WERI-Rb-1 (cell line): ENCODE results near the gene PHF10.

Experiments
- DNase-seq: peaks from one replicate; pipeline ENCODE4 v3.0.0-alpha.2; 2020
- H3K27ac ChIP-seq: fragments of 250-450 bp; sonication (Bioruptor Pico); 2 replicates; pipeline ENCODE4 v1.5.1; 2020; ENCODE audit warnings: mild to moderate bottlenecking, moderate library complexity
- H3K27me3 ChIP-seq: fragments of 250-450 bp; sonication (Bioruptor Pico); 2 replicates; pipeline ENCODE4 v1.5.1; 2021; ENCODE audit warnings: mild to moderate bottlenecking, low read depth, moderate library complexity; ENCODE audit not compliant: insufficient read depth, severe bottlenecking
- H3K36me3 ChIP-seq: fragments of 250-450 bp; sonication (Bioruptor Pico); 2 replicates; pipeline ENCODE4 v1.5.1; 2020; ENCODE audit warnings: mild to moderate bottlenecking, moderate library complexity
- H3K4me3 ChIP-seq: 2 replicates; pipeline ENCODE4 v1.5.1; 2011; ENCODE audit warnings: low read depth, mild to moderate bottlenecking, control low read depth, low read length
- H3K9me3 ChIP-seq: fragments of 250-450 bp; sonication (Bioruptor Pico); 2 replicates; pipeline ENCODE4 v1.5.1; 2021; ENCODE audit warnings: mild to moderate bottlenecking, moderate library complexity; ENCODE audit not compliant: severe bottlenecking
- TF ChIP-seq, protein P1 (sequence below): IDR thresholded peaks from 2 replicates; pipeline ENCODE4 v1.5.1; 2011; ENCODE audit warnings: low read depth, mild to moderate bottlenecking, control low read depth, inconsistent platforms, low read length

The PHF10 gene

DNA sequence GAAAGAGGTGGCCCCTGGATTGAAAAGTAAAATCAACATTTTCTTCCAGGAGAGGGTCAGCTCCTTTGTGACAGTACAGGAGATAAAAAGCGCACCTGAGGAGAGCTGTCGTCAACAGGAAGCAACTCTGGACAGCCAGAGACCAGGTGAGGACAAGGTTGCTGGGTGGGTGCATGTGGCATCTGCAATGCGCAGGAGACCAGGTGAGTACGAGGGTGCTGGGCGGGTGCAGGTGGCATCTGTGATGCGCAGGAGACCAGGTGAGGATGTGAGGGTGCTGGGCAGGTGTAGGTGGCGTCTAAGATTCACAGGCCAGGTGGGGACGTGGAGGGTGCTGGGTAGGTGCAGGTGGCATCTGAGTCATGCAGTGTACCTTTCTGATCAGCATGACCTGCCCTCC lies 60.8 kb downstream of the PHF10 start:
- Histone ChIP-seq H3K9me3 (no peaks in the 10 kb centered on the region), H3K36me3 (no peaks in the 10 kb centered on the region; the same call in none of the 2 replicates), H3K27ac (no peak overlapping the region), H3K27me3 (no peaks in the 10 kb centered on the region), H3K4me3 (no peak overlapping the region)
- TF ChIP-seq, protein P1, sequence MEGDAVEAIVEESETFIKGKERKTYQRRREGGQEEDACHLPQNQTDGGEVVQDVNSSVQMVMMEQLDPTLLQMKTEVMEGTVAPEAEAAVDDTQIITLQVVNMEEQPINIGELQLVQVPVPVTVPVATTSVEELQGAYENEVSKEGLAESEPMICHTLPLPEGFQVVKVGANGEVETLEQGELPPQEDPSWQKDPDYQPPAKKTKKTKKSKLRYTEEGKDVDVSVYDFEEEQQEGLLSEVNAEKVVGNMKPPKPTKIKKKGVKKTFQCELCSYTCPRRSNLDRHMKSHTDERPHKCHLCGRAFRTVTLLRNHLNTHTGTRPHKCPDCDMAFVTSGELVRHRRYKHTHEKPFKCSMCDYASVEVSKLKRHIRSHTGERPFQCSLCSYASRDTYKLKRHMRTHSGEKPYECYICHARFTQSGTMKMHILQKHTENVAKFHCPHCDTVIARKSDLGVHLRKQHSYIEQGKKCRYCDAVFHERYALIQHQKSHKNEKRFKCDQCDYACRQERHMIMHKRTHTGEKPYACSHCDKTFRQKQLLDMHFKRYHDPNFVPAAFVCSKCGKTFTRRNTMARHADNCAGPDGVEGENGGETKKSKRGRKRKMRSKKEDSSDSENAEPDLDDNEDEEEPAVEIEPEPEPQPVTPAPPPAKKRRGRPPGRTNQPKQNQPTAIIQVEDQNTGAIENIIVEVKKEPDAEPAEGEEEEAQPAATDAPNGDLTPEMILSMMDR: no peak
- no peak for DNase-seq

DNA sequence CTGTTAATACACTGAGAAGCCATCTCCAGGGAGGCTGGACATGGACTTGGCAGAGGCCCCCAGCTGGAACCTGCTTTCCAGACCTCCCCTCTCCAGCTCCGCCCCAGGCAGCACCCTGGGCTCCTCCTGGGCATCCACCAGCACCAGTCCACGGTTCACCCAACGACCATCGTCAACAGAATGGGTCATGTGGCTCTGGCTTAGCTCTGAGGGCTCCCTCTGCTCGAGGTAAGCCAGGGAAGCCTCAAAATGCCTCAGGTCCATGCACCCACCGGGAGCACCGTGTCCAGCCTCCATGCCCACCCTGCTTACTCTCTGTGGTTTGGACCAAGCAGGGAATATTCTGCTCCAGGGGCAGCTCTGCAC lies 62.9 kb downstream of the PHF10 start:
- Histone ChIP-seq H3K4me3 (no peak overlapping the region), H3K27me3 (no peaks in the 10 kb centered on the region), H3K9me3 (no peaks in the 10 kb centered on the region), H3K36me3 (no peaks in the 10 kb centered on the region; the same call in 1 of the 2 replicates), H3K27ac (no peak overlapping the region)
- TF ChIP-seq, protein P1: no peak
- no peak for DNase-seq

DNA sequence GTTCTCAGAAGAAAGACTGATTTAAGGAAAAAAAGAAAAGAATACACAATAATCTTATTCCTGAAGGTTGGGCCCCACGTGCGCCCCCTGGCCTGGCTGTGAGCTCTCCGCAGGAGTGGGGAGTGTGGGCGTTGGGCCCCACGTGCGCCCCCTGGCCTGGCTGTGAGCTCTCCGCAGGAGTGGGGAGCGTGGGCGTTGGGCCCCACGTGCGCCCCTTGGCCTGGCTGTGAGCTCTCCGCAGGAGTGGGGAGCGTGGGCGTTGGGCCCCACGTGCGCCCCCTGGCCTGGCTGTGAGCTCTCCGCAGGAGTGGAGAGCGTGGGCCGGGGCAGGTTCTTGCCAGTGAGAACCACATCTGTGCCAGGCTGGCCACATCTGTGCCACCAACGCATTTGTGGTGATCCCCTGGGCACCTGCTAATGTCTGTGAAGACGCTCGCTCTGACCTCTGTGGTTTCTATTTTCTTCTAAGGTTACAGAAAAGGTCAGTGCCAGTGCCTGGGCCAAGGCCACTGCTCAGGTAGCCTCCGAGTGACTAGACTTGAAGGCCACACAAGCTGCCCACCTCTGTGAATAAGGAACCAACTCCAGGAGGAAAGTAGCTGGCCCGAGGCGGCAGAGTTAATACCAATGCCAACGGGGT lies 63.4 kb downstream of the PHF10 start:
- Histone ChIP-seq H3K4me3 (no peak overlapping the region), H3K27ac (no peak overlapping the region), H3K9me3 (no peaks in the 10 kb centered on the region), H3K36me3 (no peaks in the 10 kb centered on the region; the same call in 1 of the 2 replicates), H3K27me3 (no peaks in the 10 kb centered on the region)
- TF ChIP-seq, protein P1: no peak
- no peak for DNase-seq

DNA sequence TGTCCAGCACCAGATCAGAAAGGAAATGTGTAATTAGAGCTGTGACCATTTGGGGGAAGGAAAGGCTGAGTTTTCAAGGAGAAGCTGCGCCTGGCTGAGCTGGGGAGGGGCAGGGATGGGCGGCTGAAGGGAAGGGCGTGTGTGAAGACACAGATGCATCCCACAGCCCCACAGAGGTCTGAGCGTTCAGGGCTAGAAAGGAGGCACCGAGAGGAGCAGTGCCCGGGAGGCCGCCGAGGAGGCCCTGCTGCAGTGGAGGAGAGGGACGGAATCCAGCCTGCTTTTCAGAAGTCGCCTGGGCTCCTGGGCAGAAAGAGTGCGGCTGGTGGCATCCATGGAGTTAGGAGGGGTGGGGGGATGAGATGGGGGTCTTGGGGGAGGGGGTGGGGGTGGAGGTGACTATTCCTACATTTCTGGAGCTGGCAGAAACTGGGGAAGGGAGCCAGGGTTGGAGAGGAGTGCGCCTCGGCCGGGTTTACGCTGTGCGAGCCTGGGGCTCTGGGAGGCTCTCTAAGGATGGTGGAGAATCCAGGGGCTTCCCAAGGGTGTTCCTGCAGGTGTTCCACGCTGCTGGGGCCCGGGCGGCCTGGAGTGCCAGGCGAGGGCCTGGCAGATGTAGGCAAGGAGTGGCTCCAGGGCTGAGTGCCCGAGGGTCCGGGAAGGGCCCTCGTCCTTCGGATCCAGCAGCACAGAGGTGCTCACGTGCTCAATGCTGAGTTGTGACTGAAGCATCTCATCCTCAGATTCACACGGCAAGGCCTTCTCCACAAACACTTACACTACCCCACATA lies 64.3 kb downstream of the PHF10 start:
- TF ChIP-seq, protein P1: no peak
- Histone ChIP-seq H3K9me3 (no peaks in the 10 kb centered on the region), H3K4me3 (no peak overlapping the region), H3K36me3 (no peaks in the 10 kb centered on the region; the same call in 1 of the 2 replicates), H3K27me3 (no peaks in the 10 kb centered on the region), H3K27ac (no peak overlapping the region)
- no peak for DNase-seq

DNA sequence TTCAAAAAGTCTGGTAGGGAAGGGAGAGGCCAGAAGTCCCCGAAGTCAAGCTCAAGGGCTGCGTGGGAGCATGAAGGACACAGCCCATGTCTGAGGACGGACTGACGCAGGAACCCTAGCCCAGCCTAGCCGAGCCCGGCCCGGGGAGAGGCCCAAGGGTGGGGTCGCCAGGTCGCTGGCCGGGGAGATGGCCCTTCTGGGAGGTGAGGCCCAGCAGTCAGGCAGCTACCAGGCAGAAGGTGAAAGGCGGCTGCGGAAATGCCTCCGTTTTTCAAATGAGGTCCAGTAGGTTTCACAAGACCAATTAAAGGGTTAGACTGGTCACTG lies 67.1 kb downstream of the PHF10 start:
- no peaks in the 10 kb centered on the region; the same call in 1 of the 2 replicates for H3K36me3 ChIP-seq
- no peak for DNase-seq
- H3K27ac ChIP-seq: no peak overlapping the region
- H3K4me3 ChIP-seq: no peak overlapping the region
- H3K9me3 ChIP-seq: no peaks in the 10 kb centered on the region
- H3K27me3 ChIP-seq: no peaks in the 10 kb centered on the region
- TF ChIP-seq, protein P1: no peak
